Measurements from ENCODE around the gene UBASH3A. TPM values are rescaled to one million over a fixed set of nuclear protein-coding genes. Genes with fewer than 3 reads are reported as not detected.

Gene UBASH3A
- total RNA-seq, 3 donors from 2014 or later, result 0.32 to 1.5 (median 0.66) TPM

DNA sequence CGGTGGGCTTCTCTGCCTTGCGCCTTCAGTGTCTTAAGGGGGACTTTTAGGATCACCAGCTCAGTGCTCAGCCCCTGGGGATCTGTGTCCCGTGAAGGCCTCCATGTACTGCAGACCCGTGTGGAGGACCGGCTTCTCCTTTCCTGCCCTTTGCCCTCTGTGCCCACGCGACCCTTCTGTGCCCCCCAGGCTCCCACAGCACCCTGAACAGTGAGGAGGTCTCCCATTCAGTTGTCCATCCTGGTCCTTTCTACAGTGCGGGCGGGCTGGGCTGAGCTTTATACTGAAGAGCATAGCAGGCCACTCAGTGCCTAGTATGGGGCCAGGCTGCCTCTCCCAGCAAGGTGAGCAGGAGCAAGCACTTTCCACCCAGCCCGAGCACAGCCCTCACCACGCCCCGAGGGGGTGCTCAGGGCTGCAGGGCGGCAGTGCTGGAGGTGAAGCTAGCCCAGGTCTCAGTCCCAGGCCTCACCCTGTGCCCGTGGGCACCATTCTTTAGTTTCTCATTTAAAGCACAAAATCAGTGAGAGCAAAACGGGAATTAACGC lies 29.7 kb upstream of the UBASH3A start:
- H3K36me3 ChIP-seq, result no peaks in the 10 kb centered on the region
- no peaks in the 10 kb centered on the region for H3K4me1 ChIP-seq
- H3K4me3 ChIP-seq, result no peak overlapping the region
- no peak overlapping the region for H3K27ac ChIP-seq
- no peaks in the 10 kb centered on the region for H3K9me3 ChIP-seq
- intact Hi-C loops (cut with DNase I; ENCODE audit: low total_unique reads), result no loop called here
- DNase-seq (ENCODE audit: low spot score in 2 of 2), result no peak
- TF ChIP-seq, protein P1, sequence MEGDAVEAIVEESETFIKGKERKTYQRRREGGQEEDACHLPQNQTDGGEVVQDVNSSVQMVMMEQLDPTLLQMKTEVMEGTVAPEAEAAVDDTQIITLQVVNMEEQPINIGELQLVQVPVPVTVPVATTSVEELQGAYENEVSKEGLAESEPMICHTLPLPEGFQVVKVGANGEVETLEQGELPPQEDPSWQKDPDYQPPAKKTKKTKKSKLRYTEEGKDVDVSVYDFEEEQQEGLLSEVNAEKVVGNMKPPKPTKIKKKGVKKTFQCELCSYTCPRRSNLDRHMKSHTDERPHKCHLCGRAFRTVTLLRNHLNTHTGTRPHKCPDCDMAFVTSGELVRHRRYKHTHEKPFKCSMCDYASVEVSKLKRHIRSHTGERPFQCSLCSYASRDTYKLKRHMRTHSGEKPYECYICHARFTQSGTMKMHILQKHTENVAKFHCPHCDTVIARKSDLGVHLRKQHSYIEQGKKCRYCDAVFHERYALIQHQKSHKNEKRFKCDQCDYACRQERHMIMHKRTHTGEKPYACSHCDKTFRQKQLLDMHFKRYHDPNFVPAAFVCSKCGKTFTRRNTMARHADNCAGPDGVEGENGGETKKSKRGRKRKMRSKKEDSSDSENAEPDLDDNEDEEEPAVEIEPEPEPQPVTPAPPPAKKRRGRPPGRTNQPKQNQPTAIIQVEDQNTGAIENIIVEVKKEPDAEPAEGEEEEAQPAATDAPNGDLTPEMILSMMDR (IDR thresholded peaks at IDR 0.05), result no peak
- no peak for TF ChIP-seq POLR2A (IDR thresholded peaks at IDR 0.05)
- TF ChIP-seq POLR2AphosphoS5 (IDR thresholded peaks at IDR 0.05), result no peak
- H3K27me3 ChIP-seq, result peaks cover 0 to 4% of the 10 kb centered on the region in 2 donors

DNA sequence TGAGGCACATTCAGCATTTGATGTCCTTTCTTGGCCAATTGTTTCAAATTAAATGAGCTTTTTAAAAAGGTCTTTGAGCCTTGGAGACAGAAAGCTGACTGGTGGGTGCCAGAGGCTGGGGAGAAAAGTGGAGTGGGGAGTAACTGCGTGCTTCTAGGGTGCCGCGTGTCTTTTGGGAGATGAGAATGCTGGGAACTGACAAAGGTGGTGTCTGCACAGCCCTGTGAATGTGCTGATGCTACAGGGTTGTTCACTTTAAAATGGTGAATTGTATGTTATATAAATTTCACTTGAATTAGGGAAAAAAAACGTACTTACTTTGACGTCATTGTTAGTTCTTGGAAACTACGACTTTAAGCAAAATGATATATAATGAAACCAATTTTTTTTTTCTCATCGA lies 29.2 kb upstream of the UBASH3A start:
- no peak overlapping the region for H3K27ac ChIP-seq
- H3K36me3 ChIP-seq, result no peaks in the 10 kb centered on the region
- TF ChIP-seq POLR2AphosphoS5 (IDR thresholded peaks at IDR 0.05) (no peak), POLR2A (IDR thresholded peaks at IDR 0.05) (no peak)
- TF ChIP-seq, protein P1 (IDR thresholded peaks at IDR 0.05), result no peak
- no peaks in the 10 kb centered on the region for H3K4me1 ChIP-seq
- H3K4me3 ChIP-seq, result no peak overlapping the region
- H3K27me3 ChIP-seq, result peaks cover 0 to 4% of the 10 kb centered on the region in 2 donors
- DNase-seq (ENCODE audit: low spot score in 2 of 2), result no peak
- intact Hi-C loops (cut with DNase I; ENCODE audit: low total_unique reads), result no loop called here
- no peaks in the 10 kb centered on the region for H3K9me3 ChIP-seq

DNA sequence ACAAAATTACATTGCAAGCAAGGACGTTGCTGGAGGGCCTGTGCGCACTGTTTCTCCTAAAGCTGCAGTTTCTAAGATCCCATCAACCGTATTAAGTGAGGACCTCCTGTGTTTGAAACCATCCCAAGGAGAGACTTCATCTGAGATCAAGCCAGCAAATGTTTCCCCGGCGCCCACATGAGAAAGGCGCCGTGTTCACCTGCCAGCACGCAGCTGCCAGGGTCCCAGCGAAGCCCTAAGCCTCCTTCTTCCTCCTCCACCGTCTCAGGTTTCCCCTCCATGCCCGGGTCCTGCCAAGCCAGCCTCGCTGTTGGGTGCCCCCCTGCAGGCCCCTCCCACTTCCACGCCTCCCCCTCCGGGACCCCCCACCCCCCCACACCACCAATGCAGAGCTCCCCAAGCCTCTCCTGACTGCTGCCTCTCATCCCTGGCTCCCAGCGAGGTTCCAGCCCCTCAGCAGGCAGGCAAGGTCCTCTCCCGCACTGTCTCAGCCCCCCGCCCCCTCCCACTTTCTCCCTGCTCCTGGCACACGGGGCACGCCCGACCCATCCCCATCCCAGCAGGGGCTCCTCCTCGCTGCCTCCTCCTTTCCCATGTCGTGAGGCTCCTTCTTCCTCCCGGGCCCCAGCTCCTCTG lies 28.7 kb upstream of the UBASH3A start:
- H3K9me3 ChIP-seq, result no peaks in the 10 kb centered on the region
- no peak for TF ChIP-seq POLR2A (IDR thresholded peaks at IDR 0.05)
- TF ChIP-seq, protein P1 (IDR thresholded peaks at IDR 0.05), result no peak
- no peak for TF ChIP-seq POLR2AphosphoS5 (IDR thresholded peaks at IDR 0.05)
- no peaks in the 10 kb centered on the region for H3K36me3 ChIP-seq
- intact Hi-C loops (cut with DNase I; ENCODE audit: low total_unique reads), result no loop called here
- H3K4me3 ChIP-seq, result no peak overlapping the region
- DNase-seq (ENCODE audit: low spot score in 2 of 2), result no peak
- peaks cover 0 to 4% of the 10 kb centered on the region in 2 donors for H3K27me3 ChIP-seq
- H3K27ac ChIP-seq, result no peak overlapping the region
- no peaks in the 10 kb centered on the region for H3K4me1 ChIP-seq

DNA sequence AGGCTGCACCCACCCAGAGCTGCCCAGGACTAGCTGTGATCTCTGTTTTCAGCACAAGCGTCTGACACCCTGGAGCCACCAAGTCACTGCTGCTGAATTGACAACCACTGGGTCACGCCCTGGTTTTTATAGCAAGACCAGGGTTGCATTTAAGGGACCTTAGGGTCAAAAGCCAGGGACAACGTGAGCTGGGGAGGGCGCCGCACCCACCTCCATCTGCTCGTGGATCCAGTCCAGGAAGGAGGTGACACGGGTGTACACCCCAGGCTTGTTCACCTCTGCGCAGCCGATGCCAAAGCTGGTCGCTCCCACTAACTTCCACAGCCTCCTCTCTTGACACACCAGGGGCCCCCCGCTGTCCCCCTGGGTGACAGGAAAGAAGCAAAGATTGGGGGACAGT lies 28.2 kb upstream of the UBASH3A start:
- H3K9me3 ChIP-seq, result no peaks in the 10 kb centered on the region
- intact Hi-C loops (cut with DNase I; ENCODE audit: low total_unique reads), result no loop called here
- no peak overlapping the region for H3K4me3 ChIP-seq
- H3K27me3 ChIP-seq, result peaks cover 0 to 4% of the 10 kb centered on the region in 2 donors
- H3K4me1 ChIP-seq, result no peaks in the 10 kb centered on the region
- no peaks in the 10 kb centered on the region for H3K36me3 ChIP-seq
- TF ChIP-seq, protein P1 (IDR thresholded peaks at IDR 0.05), result no peak
- no peak for TF ChIP-seq POLR2AphosphoS5 (IDR thresholded peaks at IDR 0.05)
- no peak for TF ChIP-seq POLR2A (IDR thresholded peaks at IDR 0.05)
- no peak for DNase-seq (ENCODE audit: low spot score in 2 of 2)
- H3K27ac ChIP-seq, result no peak overlapping the region

DNA sequence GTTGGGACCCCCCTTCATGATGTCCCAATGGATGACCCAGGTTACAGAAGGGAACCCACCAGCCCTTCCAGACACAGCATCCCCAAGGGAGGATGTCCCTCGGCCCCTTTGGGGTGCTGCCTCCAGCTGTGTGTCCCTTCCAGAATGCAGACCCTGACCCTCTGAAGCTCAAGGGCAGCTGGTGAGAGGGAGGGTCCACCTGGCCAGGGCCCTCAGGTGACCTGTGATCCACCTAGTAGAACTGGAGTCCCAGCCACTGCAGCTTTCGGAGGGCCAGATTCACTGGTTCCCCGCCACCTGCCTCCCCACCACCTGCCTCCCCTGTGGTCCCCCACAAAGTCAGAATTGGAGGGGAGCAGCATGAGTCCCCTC lies 27.8 kb upstream of the UBASH3A start:
- no peak overlapping the region for H3K27ac ChIP-seq
- no peaks in the 10 kb centered on the region for H3K4me1 ChIP-seq
- no peak overlapping the region for H3K4me3 ChIP-seq
- TF ChIP-seq, protein P1 (IDR thresholded peaks at IDR 0.05), result no peak
- TF ChIP-seq POLR2AphosphoS5 (IDR thresholded peaks at IDR 0.05) (no peak), POLR2A (IDR thresholded peaks at IDR 0.05) (no peak)
- DNase-seq (ENCODE audit: low spot score in 2 of 2), result no peak
- H3K9me3 ChIP-seq, result no peaks in the 10 kb centered on the region
- peaks cover 0 to 4% of the 10 kb centered on the region in 2 donors for H3K27me3 ChIP-seq
- H3K36me3 ChIP-seq, result no peaks in the 10 kb centered on the region
- intact Hi-C loops (cut with DNase I; ENCODE audit: low total_unique reads), result no loop called here
